Panc1 (cell line): ENCODE measurements around the gene FAF2. TPM values are rescaled to one million over a fixed set of nuclear protein-coding genes. Genes with fewer than 3 reads are reported as not detected.

Experiments
- ATAC-seq: fragments of 200-7000 bp; cut with Tn5 transposase; 2 replicates; pipeline ENCODE4 v1.9.1; 2020; ENCODE audit warnings: mild to moderate bottlenecking, moderate library complexity
- BruUV-seq: library from RNA; stranded (reverse); fragments of 400-500 nt; replicated peaks from 2 replicates; lab custom pipeline; 2021; lab: Mats Ljungman, UMichigan
- CTCF ChIA-PET: fragments of 300-600 bp; sonication (Branson Sonifier 250); formaldehyde crosslinking; loops from one replicate; lab custom pipeline; 2022; ENCODE audit warnings: antibody characterized with exemption; lab: Charles Lee
- POLR2A ChIA-PET: fragments of 300-600 bp; sonication (Branson Sonifier 250); formaldehyde crosslinking; loops from one replicate; lab custom pipeline; 2022; ENCODE audit warnings: antibody characterized with exemption; lab: Charles Lee
- DNase-seq: peaks from one replicate; pipeline ENCODE4 v3.0.0-alpha.2; 2010; ENCODE audit warnings: low read depth, low spot score
- H3K27ac ChIP-seq: 2 replicates; pipeline ENCODE4 v1.5.1; 2011; ENCODE audit warnings: mild to moderate bottlenecking, low read length, inconsistent platforms
- H3K27me3 ChIP-seq: fragments of 200-500 bp; sonication (Bioruptor generic); 2 replicates; pipeline ENCODE4 v1.6.0; 2014; ENCODE audit warnings: low read length, inconsistent platforms; ENCODE audit not compliant: control insufficient read depth, insufficient read depth
- H3K36me3 ChIP-seq: fragments of 200-500 bp; sonication (Bioruptor generic); 2 replicates; pipeline ENCODE4 v1.5.1; 2014; ENCODE audit warnings: inconsistent platforms, mild to moderate bottlenecking, low read length, moderate library complexity; ENCODE audit not compliant: control insufficient read depth, insufficient read depth
- H3K4me1 ChIP-seq: 2 replicates; pipeline ENCODE4 v1.5.1; 2011; ENCODE audit warnings: inconsistent platforms, mild to moderate bottlenecking, low read length, moderate library complexity; ENCODE audit not compliant: control insufficient read depth, insufficient read depth
- H3K4me3 ChIP-seq, 2 experiments: 2 replicates each; pipeline ENCODE4 v1.5.1; 2011 to 2012; ENCODE audit warnings: low read depth in 2 of 2, low read length in 2 of 2, mild to moderate bottlenecking in 2 of 2, inconsistent platforms in 1 of 2, moderate library complexity in 1 of 2
- H3K9me3 ChIP-seq: fragments of 200-500 bp; sonication (Bioruptor generic); 2 replicates; pipeline ENCODE4 v1.5.1; 2014; ENCODE audit warnings: low read depth, mild to moderate bottlenecking, inconsistent platforms, low read length, moderate library complexity; ENCODE audit not compliant: control insufficient read depth, insufficient read depth
- CTCF ChIP-seq: fragments of 450-650 bp; IDR thresholded peaks from 2 replicates; pipeline ENCODE4 v1.5.1; 2017; ENCODE audit warnings: mild to moderate bottlenecking
- POLR2AphosphoS5 ChIP-seq: IDR thresholded peaks from 2 replicates; pipeline ENCODE4 v1.6.1; 2012; ENCODE audit warnings: mild to moderate bottlenecking, low read depth, low read length, moderate library complexity
- REST ChIP-seq, 2 experiments: IDR thresholded peaks; 2 replicates each; pipeline ENCODE4 v1.6.1; 2011 to 2012; ENCODE audit warnings: low read depth in 2 of 2, control low read depth in 1 of 2, low read length in 1 of 2, mild to moderate bottlenecking in 1 of 2, moderate library complexity in 1 of 2; ENCODE audit not compliant: insufficient read depth in 1 of 2
- SIN3A ChIP-seq: IDR thresholded peaks from 2 replicates; pipeline ENCODE4 v1.6.1; 2012; ENCODE audit warnings: low read depth, mild to moderate bottlenecking, low read length, moderate library complexity, borderline replicate concordance; ENCODE audit not compliant: insufficient read depth
- TCF7L2 ChIP-seq: IDR thresholded peaks from 2 replicates; pipeline ENCODE4 v1.6.1; 2011; ENCODE audit warnings: mild to moderate bottlenecking, low read depth, low read length, inconsistent platforms
- in situ Hi-C: cut with HindIII; loops from 2 replicates; pipeline ENCODE4 v1.10.0; 2016; ENCODE audit warnings: low sequenced_read_pairs, low pct_unique_long_range_greater_than_20kb
- intact Hi-C: fragments of 100-400 bp; cut with micrococcal nuclease; formaldehyde crosslinking; loops from one replicate; pipeline ENCODE4 v1.10.0; 2022; ENCODE audit not compliant: unreplicated experiment
- total RNA-seq: library from RNA; stranded (reverse); gene quantifications from one replicate; pipeline ENCODE4 v1.2.1, GENCODE V29; 2021; ENCODE audit not compliant: unreplicated experiment

FAF2 gene
- total RNA-seq, 1 experiment from 2014 or later = 86.6 TPM

- no peak for DNase-seq
- intact Hi-C loops = no loop called here
- ChIA-PET CTCF (no interaction called here), POLR2A (no interaction called here)
- Histone ChIP-seq H3K27ac (no peak overlapping the region), H3K4me1 (no peaks in the 10 kb centered on the region), H3K4me3 (no peak overlapping the region), H3K27me3 (no peaks in the 10 kb centered on the region), H3K9me3 (no peaks in the 10 kb centered on the region), H3K36me3 (peaks cover 3% of the 10 kb centered on the region; the same call in 1 of the 2 replicates)
- no peak for ATAC-seq
- TF ChIP-seq CTCF (no peak), REST (IDR thresholded peaks at IDR 0.05; ENCODE audit: insufficient read depth in 1 of 2, low read depth in 2 of 2, low read length in 1 of 2) (no peak), POLR2AphosphoS5 (no peak), TCF7L2 (no peak), SIN3A (no peak)
- no TSS peak for BruUV-seq
- in situ Hi-C loops = no loop called here
Measured at GRCh38 chr5:176514244-176514950, 66.2 kb downstream of the FAF2 start.

GRCh38 chr5:176515396-176515795 lies 67.2 kb downstream of the FAF2 start:
- in situ Hi-C loops (no loop called here), intact Hi-C loops (no loop called here)
- CTCF ChIA-PET = no interaction called here
- TF ChIP-seq TCF7L2 (no peak), REST (IDR thresholded peaks at IDR 0.05; ENCODE audit: insufficient read depth in 1 of 2, low read depth in 2 of 2, low read length in 1 of 2) (no peak), POLR2AphosphoS5 (no peak), CTCF (no peak)
- no TSS peak for BruUV-seq
- H3K4me3 ChIP-seq = no peak overlapping the region
- no peaks in the 10 kb centered on the region for H3K27me3 ChIP-seq
- DNase-seq (no peak), ATAC-seq (no peak)
- H3K27ac ChIP-seq = no peak overlapping the region
- POLR2A ChIA-PET = no interaction called here
- no peaks in the 10 kb centered on the region for H3K36me3 ChIP-seq
- no peaks in the 10 kb centered on the region for H3K9me3 ChIP-seq
- no peaks in the 10 kb centered on the region for H3K4me1 ChIP-seq
